Fibroblast of lung (primary cell): ENCODE results near the gene DDR1. TPM values are rescaled to one million over a fixed set of nuclear protein-coding genes. Genes with fewer than 3 reads are reported as not detected.
"Not testable (repeated sequence)": the region's sequence is repeated elsewhere in the genome, so short reads cannot be mapped to it uniquely, and the experiment has no call there.

Experiments used
- DNase-seq, 2 donors: peaks; one replicate each; pipeline versions ENCODE4 v3.0.0 to v3.0.0-alpha.2; 2010; ENCODE audit warnings: low read depth in 2 of 2
- H2AFZ ChIP-seq: 2 replicates; pipeline ENCODE4 v1.5.1; 2012; ENCODE audit warnings: low read length, control low read depth, inconsistent platforms
- H3K27ac ChIP-seq: 2 replicates; pipeline ENCODE4 v1.5.1; 2011; ENCODE audit warnings: low read length, control low read depth; ENCODE audit not compliant: insufficient read depth
- H3K27me3 ChIP-seq: 2 replicates; pipeline ENCODE4 v1.5.1; 2011; ENCODE audit warnings: mild to moderate bottlenecking, low read length; ENCODE audit not compliant: control insufficient read depth, insufficient read depth
- H3K36me3 ChIP-seq: 2 replicates; pipeline ENCODE4 v1.5.1; 2011; ENCODE audit warnings: low read length; ENCODE audit not compliant: control insufficient read depth, insufficient read depth
- H3K4me1 ChIP-seq: 2 replicates; pipeline ENCODE4 v1.5.1; 2011; ENCODE audit warnings: low read length; ENCODE audit not compliant: control insufficient read depth, insufficient read depth; ENCODE audit errors: extremely low read depth
- H3K4me2 ChIP-seq: 2 replicates; pipeline ENCODE4 v1.5.1; 2011; ENCODE audit warnings: low read length, control low read depth; ENCODE audit not compliant: insufficient read depth; ENCODE audit errors: extremely low read depth
- H3K4me3 ChIP-seq, 4 experiments: fragments of 200-600 bp in 1 of 4; sonication (generic) in 1 of 4; replicated peaks in 1 of 4; 2 replicates each; pipeline ENCODE4 v1.5.1; 2011 to 2016; ENCODE audit warnings: low read length in 4 of 4, low read depth in 3 of 4, mild to moderate bottlenecking in 3 of 4, control low read depth in 2 of 4, inconsistent platforms in 1 of 4, mixed read lengths in 1 of 4; ENCODE audit not compliant: insufficient read depth in 1 of 4; ENCODE audit errors: control extremely low read depth in 1 of 4
- H3K79me2 ChIP-seq: 2 replicates; pipeline ENCODE4 v1.5.1; 2012; ENCODE audit warnings: mild to moderate bottlenecking, low read length, inconsistent platforms; ENCODE audit not compliant: control insufficient read depth, insufficient read depth
- H3K9ac ChIP-seq: 2 replicates; pipeline ENCODE4 v1.5.1; 2011; ENCODE audit warnings: mild to moderate bottlenecking, low read length, control low read depth; ENCODE audit not compliant: insufficient read depth
- H3K9me3 ChIP-seq: 2 replicates; pipeline ENCODE4 v1.5.1; 2012; ENCODE audit warnings: low read depth, low read length; ENCODE audit not compliant: control insufficient read depth, insufficient read depth
- H4K20me1 ChIP-seq: 2 replicates; pipeline ENCODE4 v1.5.1; 2011; ENCODE audit warnings: low read length; ENCODE audit not compliant: control insufficient read depth, insufficient read depth; ENCODE audit errors: extremely low read depth
- EZH2 ChIP-seq: IDR thresholded peaks from 2 replicates; pipeline ENCODE4 v1.5.1; 2012; ENCODE audit warnings: low read length, control low read depth, mild to moderate bottlenecking; ENCODE audit errors: missing control alignments
- polyA plus RNA-seq, 2 donors: library from polyadenylated mRNA; depleted of rRNA in 1 of 2; stranded (reverse) in 1 of 2; unstranded in 1 of 2; fragments of >200 nt; gene quantifications; 2 replicates each; pipeline ENCODE4 v1.2.1, GENCODE V29; 2011 to 2012; ENCODE audit warnings: missing spikeins in 1 of 2
- total RNA-seq: library from RNA; depleted of rRNA; stranded (reverse); fragments of >200 nt; gene quantifications from 2 replicates; pipeline ENCODE4 v1.2.1, GENCODE V29; 2014
- TF ChIP-seq, protein P1 (sequence below), 2 donors: IDR thresholded peaks in 1 of 2; conservative IDR thresholded peaks in 1 of 2; 1 replicate in 1 of 2; 2 replicates in 1 of 2; pipeline ENCODE4 v1.5.1; 2011 to 2012; ENCODE audit warnings: low read length in 2 of 2, control low read depth in 1 of 2, inconsistent platforms in 1 of 2, low read depth in 1 of 2, mild to moderate bottlenecking in 1 of 2

Gene DDR1
- total and polyA plus RNA-seq, 2 donors (not counting 1 experiment from before 2014, with no cell fraction given) = 10.9 to 17.5 TPM

GRCh38 chr6:30900863-30901417, 16.6 kb downstream of the DDR1 start:
- TF ChIP-seq EZH2 = no peak
- TF ChIP-seq, protein P1, sequence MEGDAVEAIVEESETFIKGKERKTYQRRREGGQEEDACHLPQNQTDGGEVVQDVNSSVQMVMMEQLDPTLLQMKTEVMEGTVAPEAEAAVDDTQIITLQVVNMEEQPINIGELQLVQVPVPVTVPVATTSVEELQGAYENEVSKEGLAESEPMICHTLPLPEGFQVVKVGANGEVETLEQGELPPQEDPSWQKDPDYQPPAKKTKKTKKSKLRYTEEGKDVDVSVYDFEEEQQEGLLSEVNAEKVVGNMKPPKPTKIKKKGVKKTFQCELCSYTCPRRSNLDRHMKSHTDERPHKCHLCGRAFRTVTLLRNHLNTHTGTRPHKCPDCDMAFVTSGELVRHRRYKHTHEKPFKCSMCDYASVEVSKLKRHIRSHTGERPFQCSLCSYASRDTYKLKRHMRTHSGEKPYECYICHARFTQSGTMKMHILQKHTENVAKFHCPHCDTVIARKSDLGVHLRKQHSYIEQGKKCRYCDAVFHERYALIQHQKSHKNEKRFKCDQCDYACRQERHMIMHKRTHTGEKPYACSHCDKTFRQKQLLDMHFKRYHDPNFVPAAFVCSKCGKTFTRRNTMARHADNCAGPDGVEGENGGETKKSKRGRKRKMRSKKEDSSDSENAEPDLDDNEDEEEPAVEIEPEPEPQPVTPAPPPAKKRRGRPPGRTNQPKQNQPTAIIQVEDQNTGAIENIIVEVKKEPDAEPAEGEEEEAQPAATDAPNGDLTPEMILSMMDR (conservative IDR thresholded peaks at IDR 0.05 in 1 of 2, IDR thresholded peaks at IDR 0.05 in 1 of 2; ENCODE audit: low read depth in 1 of 2, low read length in 2 of 2) = no peak
- Histone ChIP-seq H3K4me3 (no peak overlapping the region), H3K9me3 (no peaks in the 10 kb centered on the region), H3K9ac (no peak overlapping the region), H3K4me2 (no peak overlapping the region), H3K4me1 (no peaks in the 10 kb centered on the region), H3K27ac (no peak overlapping the region), H3K79me2 (no peaks in the 10 kb centered on the region), H3K27me3 (no peaks in the 10 kb centered on the region), H4K20me1 (no peaks in the 10 kb centered on the region), H3K36me3 (peaks cover 1% of the 10 kb centered on the region), H2AFZ (no peak overlapping the region)
- no peak for DNase-seq

- Histone ChIP-seq H3K9ac (no peak overlapping the region), H3K27me3 (no peaks in the 10 kb centered on the region), H3K27ac (no peak overlapping the region), H2AFZ (no peak overlapping the region), H3K79me2 (no peaks in the 10 kb centered on the region), H3K9me3 (no peaks in the 10 kb centered on the region), H4K20me1 (no peaks in the 10 kb centered on the region), H3K4me2 (no peak overlapping the region), H3K4me1 (no peaks in the 10 kb centered on the region), H3K4me3 (no peak overlapping the region), H3K36me3 (peaks cover 1% of the 10 kb centered on the region)
- TF ChIP-seq EZH2 = no peak
- TF ChIP-seq, protein P1 (conservative IDR thresholded peaks at IDR 0.05 in 1 of 2, IDR thresholded peaks at IDR 0.05 in 1 of 2; ENCODE audit: low read depth in 1 of 2, low read length in 2 of 2) = no peak
- no peak for DNase-seq
Measured at GRCh38 chr6:30901436-30901835, 17.1 kb downstream of the DDR1 start.

DNA sequence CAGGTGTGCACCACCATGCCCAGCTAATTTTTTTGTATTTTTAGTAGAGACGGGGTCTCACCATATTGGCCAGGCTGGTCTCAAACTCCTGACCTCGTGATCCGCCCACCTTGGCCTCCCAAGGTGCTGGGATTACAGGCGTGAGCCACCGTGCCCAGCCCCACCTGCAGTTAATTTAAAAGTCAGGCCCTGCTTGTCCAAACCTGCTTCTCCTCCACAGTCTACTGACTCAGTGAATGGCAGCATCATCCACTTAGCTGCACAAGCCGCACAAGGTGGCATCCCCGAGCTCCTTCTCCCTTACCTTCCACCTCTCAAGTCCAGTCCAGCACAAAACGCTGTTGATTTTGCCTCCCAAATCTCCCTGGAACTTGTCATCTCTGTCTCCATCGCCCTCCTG, 17.9 kb downstream of the DDR1 start:
- not testable (repeated sequence) for H3K27me3 ChIP-seq, H4K20me1 ChIP-seq, H3K9me3 ChIP-seq

More for the DNA sequence above, 17.9 kb downstream of the DDR1 start:
- not testable (repeated sequence) for H3K27ac ChIP-seq, H3K4me3 ChIP-seq, H3K4me2 ChIP-seq, H3K4me1 ChIP-seq, H2AFZ ChIP-seq, DNase-seq, H3K36me3 ChIP-seq, H3K79me2 ChIP-seq, H3K9ac ChIP-seq
